Measurements from ENCODE around the gene KCNE2.
A peak's percentile ranks its signal among the peaks of the same experiment; 100 is the strongest.

The KCNE2 gene

GRCh38 chr21:34417448-34418077 lies 53.8 kb downstream of the KCNE2 start:
- ATAC-seq, result peak; percentile 92 to 95

Measured in activated CD4-positive, CD25-positive, alpha-beta regulatory T cell treated with anti-CD3 and anti-CD28 coated beads, Interleukin-2, amount 50 U/mL, for 24 hours (primary cell).